ENCODE results near the gene TUBB4A. TPM values are rescaled to one million over a fixed set of nuclear protein-coding genes. Genes with fewer than 3 reads are reported as not detected.

TUBB4A gene
- total RNA-seq, 1 experiment from 2014 or later, result not detected

- H3K36me3 Mint-ChIP-seq (ENCODE audit: insufficient read depth, unreplicated experiment), result no peaks in the 10 kb centered on the region
- intact Hi-C loops (cut with micrococcal nuclease), result loop anchor here (5.0 kb wide), 1 partner anchor 44 kb away; no protein-coding TSS in a partner anchor
- H3K4me1 Mint-ChIP-seq (ENCODE audit: insufficient read depth, unreplicated experiment), result peaks cover 22% of the 10 kb centered on the region
- ChIA-PET CTCF (interaction anchor here (0.5 to 7.4 kb wide), 10 partner anchors 8 to 345 kb away, joined by 3 to 80 read pairs (median 3); no protein-coding TSS in a partner anchor), POLR2A (interaction anchor here (0.6 to 2.5 kb wide), 6 partner anchors 12 to 226 kb away, joined by 3 to 25 read pairs (median 4); partner anchors contain the start of gene TNFSF9)
- no peaks in the 10 kb centered on the region for H3K27me3 Mint-ChIP-seq (ENCODE audit: insufficient read depth, unreplicated experiment)
- no peaks in the 10 kb centered on the region for H3K9me3 Mint-ChIP-seq (ENCODE audit: unreplicated experiment)
- H3K4me3 Mint-ChIP-seq (ENCODE audit: unreplicated experiment), result no peak overlapping the region
- TF ChIP-seq, protein P1, sequence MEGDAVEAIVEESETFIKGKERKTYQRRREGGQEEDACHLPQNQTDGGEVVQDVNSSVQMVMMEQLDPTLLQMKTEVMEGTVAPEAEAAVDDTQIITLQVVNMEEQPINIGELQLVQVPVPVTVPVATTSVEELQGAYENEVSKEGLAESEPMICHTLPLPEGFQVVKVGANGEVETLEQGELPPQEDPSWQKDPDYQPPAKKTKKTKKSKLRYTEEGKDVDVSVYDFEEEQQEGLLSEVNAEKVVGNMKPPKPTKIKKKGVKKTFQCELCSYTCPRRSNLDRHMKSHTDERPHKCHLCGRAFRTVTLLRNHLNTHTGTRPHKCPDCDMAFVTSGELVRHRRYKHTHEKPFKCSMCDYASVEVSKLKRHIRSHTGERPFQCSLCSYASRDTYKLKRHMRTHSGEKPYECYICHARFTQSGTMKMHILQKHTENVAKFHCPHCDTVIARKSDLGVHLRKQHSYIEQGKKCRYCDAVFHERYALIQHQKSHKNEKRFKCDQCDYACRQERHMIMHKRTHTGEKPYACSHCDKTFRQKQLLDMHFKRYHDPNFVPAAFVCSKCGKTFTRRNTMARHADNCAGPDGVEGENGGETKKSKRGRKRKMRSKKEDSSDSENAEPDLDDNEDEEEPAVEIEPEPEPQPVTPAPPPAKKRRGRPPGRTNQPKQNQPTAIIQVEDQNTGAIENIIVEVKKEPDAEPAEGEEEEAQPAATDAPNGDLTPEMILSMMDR (IDR thresholded peaks at IDR 0.05; ENCODE audit: unreplicated experiment), result no peak
- DNase-seq (ENCODE audit: unreplicated experiment), result no peak
- H3K27ac Mint-ChIP-seq (ENCODE audit: low read depth, unreplicated experiment), result no peak overlapping the region
- BruUV-seq (replicated peaks), result no TSS peak
Measured at GRCh38 chr19:6518145-6518911, 16.2 kb upstream of the TUBB4A start.

- peaks cover 18% of the 10 kb centered on the region for H3K4me1 Mint-ChIP-seq (ENCODE audit: insufficient read depth, unreplicated experiment)
- no peaks in the 10 kb centered on the region for H3K9me3 Mint-ChIP-seq (ENCODE audit: unreplicated experiment)
- BruUV-seq (replicated peaks), result no TSS peak
- CTCF ChIA-PET, result interaction anchor here (0.6 to 7.4 kb wide), 22 partner anchors 9 to 454 kb away, joined by 3 to 80 read pairs (median 3); no protein-coding TSS in a partner anchor
- peak; percentile 93 for DNase-seq (ENCODE audit: unreplicated experiment)
- intact Hi-C loops (cut with micrococcal nuclease), result loop anchor here (1.0 to 5.0 kb wide), 5 partner anchors 46 to 347 kb away; no protein-coding TSS in a partner anchor
- no peaks in the 10 kb centered on the region for H3K36me3 Mint-ChIP-seq (ENCODE audit: insufficient read depth, unreplicated experiment)
- POLR2A ChIA-PET, result interaction anchor here (0.7 to 2.5 kb wide), 15 partner anchors 15 to 1650 kb away, joined by 3 to 25 read pairs (median 3); partner anchors contain the start of genes ALKBH7 and TNFSF9
- peak overlapping the region; percentile 83 for H3K4me3 Mint-ChIP-seq (ENCODE audit: unreplicated experiment)
- TF ChIP-seq, protein P1 (IDR thresholded peaks at IDR 0.05; ENCODE audit: unreplicated experiment), result peak; percentile 94
- H3K27ac Mint-ChIP-seq (ENCODE audit: low read depth, unreplicated experiment), result peak overlapping the region; percentile 67
- H3K27me3 Mint-ChIP-seq (ENCODE audit: insufficient read depth, unreplicated experiment), result no peaks in the 10 kb centered on the region
Measured at GRCh38 chr19:6516659-6517291, 14.7 kb upstream of the TUBB4A start.

GRCh38 chr19:6516018-6516658 lies 14.0 kb upstream of the TUBB4A start:
- peaks cover 17% of the 10 kb centered on the region for H3K4me1 Mint-ChIP-seq (ENCODE audit: insufficient read depth, unreplicated experiment)
- peak; percentile 95 for DNase-seq (ENCODE audit: unreplicated experiment)
- intact Hi-C loops (cut with micrococcal nuclease), result loop anchor here (1.0 to 5.0 kb wide), 3 partner anchors 46 to 220 kb away; no protein-coding TSS in a partner anchor
- no peaks in the 10 kb centered on the region for H3K9me3 Mint-ChIP-seq (ENCODE audit: unreplicated experiment)
- peak overlapping the region; percentile 67 for H3K27ac Mint-ChIP-seq (ENCODE audit: low read depth, unreplicated experiment)
- TF ChIP-seq, protein P1 (IDR thresholded peaks at IDR 0.05; ENCODE audit: unreplicated experiment), result no peak
- ChIA-PET POLR2A (interaction anchor here (0.7 to 2.5 kb wide), 15 partner anchors 15 to 1649 kb away, joined by 3 to 25 read pairs (median 3); partner anchors contain the start of genes ALKBH7 and TNFSF9), CTCF (interaction anchor here (0.6 to 7.4 kb wide), 21 partner anchors 8 to 454 kb away, joined by 3 to 80 read pairs (median 3); no protein-coding TSS in a partner anchor)
- H3K4me3 Mint-ChIP-seq (ENCODE audit: unreplicated experiment), result peak overlapping the region; percentile 83
- no peaks in the 10 kb centered on the region for H3K27me3 Mint-ChIP-seq (ENCODE audit: insufficient read depth, unreplicated experiment)
- no peaks in the 10 kb centered on the region for H3K36me3 Mint-ChIP-seq (ENCODE audit: insufficient read depth, unreplicated experiment)
- no TSS peak for BruUV-seq (replicated peaks)

Data from MCF 10A (cell line).